HEK293 (cell line): ENCODE results near the gene SUN5.

Experiments used
- YY1 ChIP-seq: fragments of 450-650 bp; formaldehyde crosslinking; IDR thresholded peaks from 2 replicates; pipeline ENCODE4 v1.5.1; 2018; ENCODE audit warnings: missing biosample characterization, missing genetic modification characterization
- ZNF302 ChIP-seq: fragments of 450-650 bp; formaldehyde crosslinking; IDR thresholded peaks from 2 replicates; pipeline ENCODE4 v1.5.1; 2016; ENCODE audit warnings: missing biosample characterization, missing genetic modification characterization, low read depth

DNA sequence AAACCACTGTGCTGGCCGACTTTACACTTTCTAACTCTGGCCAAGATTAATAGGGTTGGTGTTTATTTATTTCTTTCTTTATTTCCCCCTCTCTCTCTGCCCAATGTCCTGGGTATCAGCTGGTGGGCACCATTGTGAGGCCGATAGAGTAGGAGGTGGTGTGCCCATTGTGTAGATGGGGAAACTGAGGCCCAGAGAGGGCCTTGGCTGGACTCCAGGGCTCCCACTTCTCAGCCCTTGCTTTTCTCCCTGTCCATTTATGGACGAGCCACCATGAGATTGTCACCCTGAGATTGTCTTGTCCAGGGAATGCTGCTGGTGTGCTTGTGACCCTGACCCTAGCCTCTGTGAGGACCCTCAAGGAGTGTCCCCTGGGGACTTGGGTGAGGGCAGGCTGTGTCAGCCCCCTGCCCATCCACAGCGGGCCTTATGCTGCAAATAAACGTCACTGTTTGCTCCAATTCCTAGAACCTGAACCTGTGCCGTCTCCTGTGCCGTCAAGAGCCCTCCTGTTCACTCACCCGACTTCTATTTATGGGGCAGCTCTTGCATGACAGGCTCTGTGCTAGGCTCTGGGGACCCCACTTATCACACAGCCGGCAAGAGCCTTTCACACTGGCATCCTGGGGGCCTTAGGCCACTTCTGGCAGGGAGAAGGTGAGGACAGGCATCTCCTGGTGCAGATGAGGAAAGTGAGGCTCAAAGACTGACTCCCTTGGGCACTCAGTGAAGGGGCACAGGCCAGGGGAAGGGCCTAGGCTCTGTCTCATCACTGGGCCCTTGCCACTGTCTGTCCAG, 24.8 kb downstream of the SUN5 start:
- TF ChIP-seq YY1 (tag by site-specific recombination) (no peak), ZNF302 (tag by site-specific recombination) (no peak)
